K562 (cell line): ENCODE results near the gene BAIAP3. TPM values are rescaled to one million over a fixed set of nuclear protein-coding genes. Genes with fewer than 3 reads are reported as not detected.

ENCODE experiments used
- CBFB ChIP-seq: sonication (generic); formaldehyde crosslinking; IDR thresholded peaks from 2 replicates; pipeline ENCODE4 v1.4.0; 2020; ENCODE audit warnings: mild to moderate bottlenecking, missing genetic modification reagents
- FOXJ3 ChIP-seq: sonication (generic); formaldehyde crosslinking; IDR thresholded peaks from 2 replicates; pipeline ENCODE4 v1.4.0; 2020; ENCODE audit warnings: mild to moderate bottlenecking, missing genetic modification reagents
- GTF2A2 ChIP-seq: IDR thresholded peaks from 2 replicates; pipeline ENCODE4 v1.6.1; 2016; ENCODE audit warnings: mild to moderate bottlenecking, missing genetic modification characterization, missing compliant biosample characterization
- KDM2B ChIP-seq: fragments of 250-450 bp; sonication (Bioruptor Pico); IDR thresholded peaks from 2 replicates; pipeline ENCODE4 v1.8.0; 2021; ENCODE audit warnings: mild to moderate bottlenecking, moderate library complexity
- LCOR ChIP-seq: sonication (generic); formaldehyde crosslinking; IDR thresholded peaks from 2 replicates; pipeline ENCODE4 v1.8.0; 2022; ENCODE audit warnings: mild to moderate bottlenecking, missing genetic modification reagents
- MNT ChIP-seq, 2 experiments: fragments of 450-650 bp; conservative IDR thresholded peaks; 2 replicates each; pipeline ENCODE4 v1.6.1; 2017; ENCODE audit warnings: mild to moderate bottlenecking in 2 of 2, moderate library complexity in 2 of 2
- NCOA2 ChIP-seq, 2 experiments: fragments of 450-650 bp; IDR thresholded peaks; 2 replicates each; pipeline ENCODE4 v1.6.1; 2018; ENCODE audit warnings: mild to moderate bottlenecking in 2 of 2, moderate library complexity in 1 of 2; ENCODE audit not compliant: partially characterized antibody in 2 of 2
- NEUROD1 ChIP-seq: fragments of 150-350 bp; IDR thresholded peaks from 2 replicates; pipeline ENCODE4 v1.6.1; 2014; ENCODE audit warnings: borderline replicate concordance, low read length, low read depth; ENCODE audit not compliant: partially characterized antibody
- NFIC ChIP-seq: fragments of 450-650 bp; IDR thresholded peaks from 2 replicates; pipeline ENCODE4 v1.6.1; 2017; ENCODE audit warnings: mild to moderate bottlenecking, inconsistent platforms
- NFIX ChIP-seq: fragments of 250-450 bp; sonication (Bioruptor Pico); IDR thresholded peaks from 2 replicates; pipeline ENCODE4 v1.4.0; 2020; ENCODE audit warnings: low read depth, mild to moderate bottlenecking, moderate library complexity
- NR2C1 ChIP-seq, 2 experiments: fragments of 450-650 bp; IDR thresholded peaks; 2 replicates each; pipeline ENCODE4 v1.6.1; 2017; ENCODE audit warnings: mild to moderate bottlenecking in 2 of 2, antibody characterized with exemption in 1 of 2, inconsistent platforms in 1 of 2, missing compliant biosample characterization in 1 of 2, missing genetic modification characterization in 1 of 2
- NR3C1 ChIP-seq: sonication (generic); formaldehyde crosslinking; IDR thresholded peaks from 2 replicates; pipeline ENCODE4 v1.8.1; 2022; ENCODE audit warnings: missing genetic modification reagents
- PCBP1 ChIP-seq: fragments of 200-400 bp; formaldehyde crosslinking; IDR thresholded peaks from 2 replicates; pipeline ENCODE4 v1.6.1; 2018; ENCODE audit warnings: mild to moderate bottlenecking, low read depth, low read length; ENCODE audit not compliant: poor library complexity, severe bottlenecking
- SMAD3 ChIP-seq: fragments of 450-650 bp; formaldehyde crosslinking; conservative IDR thresholded peaks from 2 replicates; pipeline ENCODE4 v1.4.0; 2020; ENCODE audit warnings: mild to moderate bottlenecking
- SOX6 ChIP-seq: fragments of 450-650 bp; IDR thresholded peaks from 2 replicates; pipeline ENCODE4 v1.6.1; 2014; ENCODE audit warnings: mild to moderate bottlenecking
- SP2 ChIP-seq: IDR thresholded peaks from 2 replicates; pipeline ENCODE4 v1.6.1; 2011; ENCODE audit warnings: mild to moderate bottlenecking, low read depth, low read length, moderate library complexity; ENCODE audit not compliant: poor library complexity, severe bottlenecking; ENCODE audit errors: extremely low read depth
- YY1 ChIP-seq, 3 experiments: IDR thresholded peaks; 2 replicates each; pipeline ENCODE4 v1.6.1; 2011; ENCODE audit warnings: low read length in 2 of 3, mild to moderate bottlenecking in 2 of 3, moderate library complexity in 2 of 3, borderline replicate concordance in 1 of 3, control low read depth in 1 of 3, low read depth in 1 of 3; ENCODE audit not compliant: insufficient read depth in 3 of 3, insufficient replicate concordance in 2 of 3, control insufficient read depth in 1 of 3, insufficient read length in 1 of 3; ENCODE audit errors: extremely low read depth in 1 of 3
- ZBTB33 ChIP-seq: sonication (generic); formaldehyde crosslinking; IDR thresholded peaks from 2 replicates; pipeline ENCODE4 v1.8.1; 2023; ENCODE audit warnings: mild to moderate bottlenecking, missing genetic modification reagents
- ZNF316 ChIP-seq: fragments of 450-650 bp; IDR thresholded peaks from 2 replicates; pipeline ENCODE4 v1.6.1; 2016
- ZNF707 ChIP-seq: fragments of 250-450 bp; sonication (Bioruptor Pico); conservative IDR thresholded peaks from 2 replicates; pipeline ENCODE4 v1.8.0; 2022; ENCODE audit warnings: inconsistent platforms, mild to moderate bottlenecking, moderate library complexity
- ZZZ3 ChIP-seq: fragments of 450-650 bp; IDR thresholded peaks from 2 replicates; pipeline ENCODE4 v1.6.1; 2016; ENCODE audit warnings: antibody characterized with exemption, mild to moderate bottlenecking, moderate library complexity
- polyA plus RNA-seq, 8 experiments: library from polyadenylated mRNA; depleted of rRNA in 4 of 8; stranded (reverse) in 5 of 8; unstranded in 3 of 8; fragments of >200 nt; fragmentation: Nextera tagmentation in 2 of 8; fragmentation: Illumina TruSeq in 1 of 8; extraction: Ambion mirVana in 2 of 8; extraction: Trizol in 1 of 8; gene quantifications; 2 replicates each; pipeline versions ENCODE4 v1.2.1 to v1.2.3, GENCODE V29; 2011 to 2014; ENCODE audit warnings: inconsistent platforms in 1 of 8, missing spikeins in 1 of 8
- total RNA-seq, 7 experiments: library from RNA; depleted of rRNA in 6 of 7; stranded (reverse); fragments of >200 nt in 6 of 7; fragmentation: Illumina TruSeq in 2 of 7; extraction: Trizol in 2 of 7; gene quantifications; 2 replicates each; pipeline versions ENCODE4 v1.2.1 to v1.2.3, GENCODE V29; 2011 to 2021; ENCODE audit warnings: low replicate concordance in 1 of 7
- TF ChIP-seq, protein P1 (sequence below): fragments of 450-650 bp; IDR thresholded peaks from 2 replicates; pipeline ENCODE4 v1.6.1; 2016

The BAIAP3 gene
- total and polyA plus RNA-seq, 9 of the 15 experiments (the other 6 are each of a cell fraction or from before 2014, with no cell fraction given) = 0.03 to 4.5 (median 0.57) TPM; not detected in 1

- TF ChIP-seq ZBTB33 (peak; percentile 64), CBFB (CRISPR knock-in tag) (peak; percentile 87), KDM2B (CRISPR knock-in tag) (no peak), GTF2A2 (tag) (peak; percentile 56; the same call in 1 of the 2 replicates), SOX6 (peak; percentile 42; the same call in 1 of the 2 replicates), LCOR (CRISPR knock-in tag) (0 out of 2 replicates have a peak, but pooled peaks have one; percentile 60), MNT (conservative IDR thresholded peaks at IDR 0.05) (peak; percentile 84 to 92), ZNF707 (CRISPR knock-in tag) (no peak), YY1 (IDR thresholded peaks at IDR 0.05; ENCODE audit: borderline replicate concordance in 1 of 3, control insufficient read depth in 1 of 3, extremely low read depth in 1 of 3, insufficient read depth in 3 of 3, insufficient read length in 1 of 3, insufficient replicate concordance in 2 of 3, low read depth in 1 of 3, low read length in 2 of 3) (peak in 1 of 3 experiments; percentile 56), NR2C1 (IDR thresholded peaks at IDR 0.05) (peak; percentile 86), NR2C1 (tag; IDR thresholded peaks at IDR 0.05) (peak; percentile 76), NFIX (CRISPR knock-in tag) (no peak), FOXJ3 (CRISPR knock-in tag) (no peak), SMAD3 (CRISPR knock-in tag) (peak; percentile 71; the same call in 1 of the 2 replicates), NFIC (peak; percentile 73), ZZZ3 (peak; percentile 100), PCBP1 (peak; percentile 78), NCOA2 (IDR thresholded peaks at IDR 0.05; ENCODE audit: partially characterized antibody in 2 of 2) (peak in 1 of 2 experiments; percentile 100), ZNF316 (peak; percentile 24; the same call in 1 of the 2 replicates), NEUROD1 (peak; percentile 89), NR3C1 (CRISPR knock-in tag) (peak; percentile 75; the same call in 1 of the 2 replicates), SP2 (peak; percentile 53)
- TF ChIP-seq, protein P1, sequence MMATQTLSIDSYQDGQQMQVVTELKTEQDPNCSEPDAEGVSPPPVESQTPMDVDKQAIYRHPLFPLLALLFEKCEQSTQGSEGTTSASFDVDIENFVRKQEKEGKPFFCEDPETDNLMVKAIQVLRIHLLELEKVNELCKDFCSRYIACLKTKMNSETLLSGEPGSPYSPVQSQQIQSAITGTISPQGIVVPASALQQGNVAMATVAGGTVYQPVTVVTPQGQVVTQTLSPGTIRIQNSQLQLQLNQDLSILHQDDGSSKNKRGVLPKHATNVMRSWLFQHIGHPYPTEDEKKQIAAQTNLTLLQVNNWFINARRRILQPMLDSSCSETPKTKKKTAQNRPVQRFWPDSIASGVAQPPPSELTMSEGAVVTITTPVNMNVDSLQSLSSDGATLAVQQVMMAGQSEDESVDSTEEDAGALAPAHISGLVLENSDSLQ = peak; percentile 55; the same call in 1 of the 2 replicates
Measured at GRCh38 chr16:1308977-1309885, 24.2 kb upstream of the BAIAP3 start, which contains the start of gene UBE2I (continued).
